Vagina (tissue), 2 donors: ENCODE measurements around the gene CIAO3. TPM values are rescaled to one million over a fixed set of nuclear protein-coding genes. Genes with fewer than 3 reads are reported as not detected.

ENCODE experiments used
- DNase-seq, 2 donors: peaks; one replicate each; pipeline ENCODE4 v3.0.0-alpha.2; 2017; ENCODE audit errors: extremely low spot score in 2 of 2
- H3K27ac ChIP-seq: fragments of 200-600 bp; sonication (generic); one replicate; pipeline ENCODE4 v1.5.1; 2019
- H3K27me3 ChIP-seq: fragments of 200-600 bp; sonication (generic); one replicate; pipeline ENCODE4 v1.5.1; 2019
- H3K36me3 ChIP-seq, 2 donors: fragments of 200-600 bp; sonication (generic); one replicate each; pipeline ENCODE4 v1.5.1; 2017 to 2019
- H3K4me1 ChIP-seq: fragments of 200-600 bp; sonication (generic); one replicate; pipeline ENCODE4 v1.5.1; 2019
- H3K4me3 ChIP-seq, 2 donors: fragments of 200-600 bp; sonication (generic); 1 replicate in 1 of 2; 2 replicates in 1 of 2; pipeline ENCODE4 v1.5.1; 2016 to 2019
- H3K9me3 ChIP-seq: fragments of 200-600 bp; sonication (generic); one replicate; pipeline ENCODE4 v1.5.1; 2019
- CTCF ChIP-seq, 3 experiments: fragments of 450-650 bp in 2 of 3; fragments of 200-600 bp in 1 of 3; sonication (generic) in 1 of 3; IDR thresholded peaks; one replicate each; pipeline ENCODE4 v1.5.1; 2017 to 2019; ENCODE audit warnings: antibody characterized with exemption in 3 of 3, mild to moderate bottlenecking in 2 of 3, moderate library complexity in 2 of 3
- POLR2A ChIP-seq, 2 donors: fragments of 450-650 bp; IDR thresholded peaks; one replicate each; pipeline ENCODE4 v1.6.1; 2017; ENCODE audit warnings: antibody characterized with exemption in 2 of 2, mild to moderate bottlenecking in 2 of 2, moderate library complexity in 2 of 2
- POLR2AphosphoS5 ChIP-seq, 2 donors: sonication (generic); formaldehyde crosslinking; IDR thresholded peaks; one replicate each; pipeline ENCODE4 v1.9.0; 2017; ENCODE audit warnings: antibody characterized with exemption in 2 of 2, mild to moderate bottlenecking in 2 of 2, low read depth in 1 of 2; ENCODE audit not compliant: insufficient read depth in 1 of 2
- intact Hi-C: fragments of 100-400 bp; cut with DNase I; formaldehyde crosslinking; loops from one replicate; pipeline ENCODE4 v1.15.1; 2023
- total RNA-seq: library from RNA; depleted of rRNA; stranded (reverse); fragments of >200 nt; gene quantifications from one replicate; pipeline ENCODE4 v1.2.3, GENCODE V29; 2016

CIAO3 gene
- total RNA-seq, 1 donor from 2014 or later = 32.7 TPM

- no peaks in the 10 kb centered on the region for H3K4me1 ChIP-seq
- H3K27ac ChIP-seq = no peak overlapping the region
- no peaks in the 10 kb centered on the region for H3K36me3 ChIP-seq
- no peak for DNase-seq
- intact Hi-C loops = no loop called here
- TF ChIP-seq POLR2A (IDR thresholded peaks at IDR 0.05) (no peak), CTCF (IDR thresholded peaks at IDR 0.05) (no peak), POLR2AphosphoS5 (IDR thresholded peaks at IDR 0.05; ENCODE audit: insufficient read depth in 1 of 2, low read depth in 1 of 2) (no peak)
- no peak overlapping the region for H3K4me3 ChIP-seq
- H3K27me3 ChIP-seq = no peaks in the 10 kb centered on the region
- no peaks in the 10 kb centered on the region for H3K9me3 ChIP-seq
Measured at GRCh38 chr16:775236-775796, 34.5 kb upstream of the CIAO3 start.

GRCh38 chr16:774086-775001 is 33.5 kb upstream of the CIAO3 start:
- Histone ChIP-seq H3K36me3 (no peaks in the 10 kb centered on the region), H3K4me1 (no peaks in the 10 kb centered on the region), H3K27ac (no peak overlapping the region), H3K4me3 (no peak overlapping the region), H3K9me3 (no peaks in the 10 kb centered on the region), H3K27me3 (no peaks in the 10 kb centered on the region)
- TF ChIP-seq CTCF (IDR thresholded peaks at IDR 0.05) = no peak
- no peak for TF ChIP-seq POLR2AphosphoS5 (IDR thresholded peaks at IDR 0.05; ENCODE audit: insufficient read depth in 1 of 2, low read depth in 1 of 2)
- no peak for TF ChIP-seq POLR2A (IDR thresholded peaks at IDR 0.05)
- no peak for DNase-seq
- intact Hi-C loops = no loop called here

GRCh38 chr16:772959-773358 is 32.2 kb upstream of the CIAO3 start:
- TF ChIP-seq CTCF (IDR thresholded peaks at IDR 0.05) (no peak), POLR2A (IDR thresholded peaks at IDR 0.05) (no peak), POLR2AphosphoS5 (IDR thresholded peaks at IDR 0.05; ENCODE audit: insufficient read depth in 1 of 2, low read depth in 1 of 2) (no peak)
- DNase-seq = no peak
- no peaks in the 10 kb centered on the region for H3K9me3 ChIP-seq
- H3K27ac ChIP-seq = no peak overlapping the region
- H3K4me1 ChIP-seq = no peaks in the 10 kb centered on the region
- no peaks in the 10 kb centered on the region for H3K36me3 ChIP-seq
- H3K27me3 ChIP-seq = no peaks in the 10 kb centered on the region
- intact Hi-C loops = loop anchor here (1.0 kb wide), 1 partner anchor 317 kb away; no protein-coding TSS in a partner anchor
- H3K4me3 ChIP-seq = no peak overlapping the region

GRCh38 chr16:770411-770810 is 29.6 kb upstream of the CIAO3 start:
- TF ChIP-seq POLR2A (IDR thresholded peaks at IDR 0.05) (no peak), POLR2AphosphoS5 (IDR thresholded peaks at IDR 0.05; ENCODE audit: insufficient read depth in 1 of 2, low read depth in 1 of 2) (no peak), CTCF (IDR thresholded peaks at IDR 0.05) (no peak)
- no peaks in the 10 kb centered on the region for H3K36me3 ChIP-seq
- intact Hi-C loops = no loop called here

GRCh38 chr16:769934-770333 is 29.1 kb upstream of the CIAO3 start:
- Histone ChIP-seq H3K9me3 (no peaks in the 10 kb centered on the region), H3K4me1 (no peaks in the 10 kb centered on the region), H3K4me3 (no peak overlapping the region), H3K27me3 (no peaks in the 10 kb centered on the region), H3K36me3 (no peaks in the 10 kb centered on the region), H3K27ac (no peak overlapping the region)
- DNase-seq = no peak
- no peak for TF ChIP-seq POLR2A (IDR thresholded peaks at IDR 0.05)
- no peak for TF ChIP-seq POLR2AphosphoS5 (IDR thresholded peaks at IDR 0.05; ENCODE audit: insufficient read depth in 1 of 2, low read depth in 1 of 2)
- no peak for TF ChIP-seq CTCF (IDR thresholded peaks at IDR 0.05)
- intact Hi-C loops = no loop called here

More at GRCh38 chr16:770411-770810, 29.6 kb upstream of the CIAO3 start:
- no peak overlapping the region for H3K27ac ChIP-seq
- no peak for DNase-seq
- no peaks in the 10 kb centered on the region for H3K9me3 ChIP-seq
- no peaks in the 10 kb centered on the region for H3K4me1 ChIP-seq
- H3K27me3 ChIP-seq = no peaks in the 10 kb centered on the region
- no peak overlapping the region for H3K4me3 ChIP-seq
